Measurements from ENCODE around the gene DSCAM. TPM values are rescaled to one million over a fixed set of nuclear protein-coding genes. Genes with fewer than 3 reads are reported as not detected.

The DSCAM gene
- total RNA-seq, 4 donors from 2014 or later = 0.03 TPM; not detected in 3

DNA sequence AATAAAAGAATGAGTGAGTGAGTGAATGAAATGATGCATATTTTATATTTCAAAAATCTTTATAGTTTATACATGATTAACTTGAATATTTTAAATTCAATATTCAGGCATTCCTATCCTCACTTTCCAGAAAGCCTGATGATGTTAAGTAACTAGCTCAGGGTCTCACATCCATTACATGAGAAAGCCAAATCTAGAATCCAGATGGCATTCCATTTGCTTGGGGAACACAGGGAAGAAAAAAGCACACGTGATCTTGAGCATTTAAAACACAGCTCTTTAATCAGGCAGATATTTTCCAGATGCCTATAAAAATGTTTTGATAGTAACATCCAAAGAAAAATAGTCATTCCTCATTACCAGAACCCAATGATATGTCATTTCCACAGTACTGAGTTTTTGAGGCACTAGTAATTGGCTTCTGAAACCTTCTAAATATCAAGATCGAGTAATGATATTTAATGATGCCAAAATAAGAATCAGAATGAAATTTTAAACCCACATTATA lies 291.9 kb downstream of the DSCAM start:
- TF ChIP-seq POLR2A (IDR thresholded peaks at IDR 0.05) = no peak
- TF ChIP-seq, protein P1, sequence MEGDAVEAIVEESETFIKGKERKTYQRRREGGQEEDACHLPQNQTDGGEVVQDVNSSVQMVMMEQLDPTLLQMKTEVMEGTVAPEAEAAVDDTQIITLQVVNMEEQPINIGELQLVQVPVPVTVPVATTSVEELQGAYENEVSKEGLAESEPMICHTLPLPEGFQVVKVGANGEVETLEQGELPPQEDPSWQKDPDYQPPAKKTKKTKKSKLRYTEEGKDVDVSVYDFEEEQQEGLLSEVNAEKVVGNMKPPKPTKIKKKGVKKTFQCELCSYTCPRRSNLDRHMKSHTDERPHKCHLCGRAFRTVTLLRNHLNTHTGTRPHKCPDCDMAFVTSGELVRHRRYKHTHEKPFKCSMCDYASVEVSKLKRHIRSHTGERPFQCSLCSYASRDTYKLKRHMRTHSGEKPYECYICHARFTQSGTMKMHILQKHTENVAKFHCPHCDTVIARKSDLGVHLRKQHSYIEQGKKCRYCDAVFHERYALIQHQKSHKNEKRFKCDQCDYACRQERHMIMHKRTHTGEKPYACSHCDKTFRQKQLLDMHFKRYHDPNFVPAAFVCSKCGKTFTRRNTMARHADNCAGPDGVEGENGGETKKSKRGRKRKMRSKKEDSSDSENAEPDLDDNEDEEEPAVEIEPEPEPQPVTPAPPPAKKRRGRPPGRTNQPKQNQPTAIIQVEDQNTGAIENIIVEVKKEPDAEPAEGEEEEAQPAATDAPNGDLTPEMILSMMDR (IDR thresholded peaks at IDR 0.05 in 4 of 5, conservative IDR thresholded peaks at IDR 0.05 in 1 of 5) = no peak
- Histone ChIP-seq H3K27ac (no peak overlapping the region), H3K9me3 (no peaks in the 10 kb centered on the region), H3K4me1 (no peaks in the 10 kb centered on the region), H3K27me3 (no peaks in the 10 kb centered on the region), H3K4me3 (no peak overlapping the region), H3K36me3 (no peaks in the 10 kb centered on the region)
- DNase-seq (no peak), ATAC-seq (no peak)
- intact Hi-C loops (cut with DNase I; ENCODE audit: low total_unique reads) (no loop called here), in situ Hi-C loops (cut with MboI; ENCODE audit: low sequenced_read_pairs in 4 of 4) (no loop called here)

GRCh38 chr21:40553781-40554180 lies 293.2 kb downstream of the DSCAM start:
- in situ Hi-C loops (cut with MboI; ENCODE audit: low sequenced_read_pairs in 4 of 4) = no loop called here

DNA sequence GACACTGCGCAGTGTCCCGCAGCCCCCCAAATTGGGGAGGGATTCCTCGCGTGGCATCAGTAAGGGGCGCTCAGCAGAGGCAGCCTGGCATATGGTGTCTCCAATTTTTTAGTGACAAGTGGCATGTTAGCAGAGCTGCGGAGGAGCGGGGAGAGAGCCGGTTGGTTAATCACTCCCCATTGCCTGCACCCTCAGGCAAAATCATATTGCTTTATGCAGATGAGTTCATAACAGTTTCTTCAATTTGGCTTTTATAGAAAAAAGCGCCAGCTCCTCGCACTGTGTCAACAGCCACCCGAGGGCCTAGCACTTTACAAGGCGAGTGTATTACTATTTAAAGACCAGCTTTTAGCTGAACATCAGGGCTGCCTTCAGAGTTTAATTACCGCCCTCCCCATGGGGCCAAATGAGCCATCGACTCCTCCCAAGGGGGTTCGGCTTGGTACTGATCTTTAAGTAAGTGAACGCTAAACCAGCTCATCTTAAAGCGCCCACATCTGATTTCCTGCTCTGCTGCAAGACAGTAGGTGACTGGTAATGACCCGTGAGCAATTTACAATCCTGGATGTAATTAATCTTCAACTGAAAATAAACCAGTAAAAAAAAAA lies 298.9 kb downstream of the DSCAM start:
- H3K36me3 ChIP-seq = no peaks in the 10 kb centered on the region
- TF ChIP-seq, protein P1 (IDR thresholded peaks at IDR 0.05 in 4 of 5, conservative IDR thresholded peaks at IDR 0.05 in 1 of 5) = no peak
- no peak for TF ChIP-seq POLR2A (IDR thresholded peaks at IDR 0.05)
- intact Hi-C loops (cut with DNase I; ENCODE audit: low total_unique reads) = no loop called here
- ATAC-seq (no peak), DNase-seq (no peak)
- in situ Hi-C loops (cut with MboI; ENCODE audit: low sequenced_read_pairs in 4 of 4) = no loop called here
- no peaks in the 10 kb centered on the region for H3K27me3 ChIP-seq
- no peaks in the 10 kb centered on the region for H3K4me1 ChIP-seq
- H3K4me3 ChIP-seq = no peak overlapping the region
- no peaks in the 10 kb centered on the region for H3K9me3 ChIP-seq
- H3K27ac ChIP-seq = no peak overlapping the region

More at GRCh38 chr21:40553781-40554180, 293.2 kb downstream of the DSCAM start:
- DNase-seq (no peak), ATAC-seq (no peak)
- Histone ChIP-seq H3K36me3 (no peaks in the 10 kb centered on the region), H3K4me1 (no peaks in the 10 kb centered on the region), H3K27ac (no peak overlapping the region), H3K9me3 (no peaks in the 10 kb centered on the region), H3K27me3 (no peaks in the 10 kb centered on the region), H3K4me3 (no peak overlapping the region)
- TF ChIP-seq POLR2A (IDR thresholded peaks at IDR 0.05) = no peak
- TF ChIP-seq, protein P1 (IDR thresholded peaks at IDR 0.05 in 4 of 5, conservative IDR thresholded peaks at IDR 0.05 in 1 of 5) = no peak
- intact Hi-C loops (cut with DNase I; ENCODE audit: low total_unique reads) = no loop called here

DNA sequence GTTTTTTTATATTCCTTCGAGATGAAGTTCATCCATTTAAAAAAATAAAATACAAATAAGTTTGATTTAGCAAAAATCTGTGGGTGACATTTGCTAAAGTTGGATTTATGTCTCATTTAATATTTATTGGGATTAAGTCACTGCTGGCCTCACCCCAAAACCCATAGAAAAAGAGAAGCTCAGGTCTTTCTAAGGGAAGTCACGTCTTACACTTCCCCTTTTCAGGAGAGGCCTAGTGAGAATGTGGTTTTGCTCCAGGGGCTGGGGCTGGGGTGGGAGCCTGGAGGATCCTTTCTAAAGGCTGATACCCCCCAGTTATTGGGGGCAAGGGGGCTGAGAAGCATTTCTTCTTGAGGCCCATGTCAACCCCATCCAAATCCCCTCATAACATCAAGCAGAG lies 300.3 kb downstream of the DSCAM start:
- intact Hi-C loops (cut with DNase I; ENCODE audit: low total_unique reads) = no loop called here
- Histone ChIP-seq H3K27ac (no peak overlapping the region), H3K27me3 (no peaks in the 10 kb centered on the region), H3K4me1 (no peaks in the 10 kb centered on the region), H3K9me3 (no peaks in the 10 kb centered on the region), H3K4me3 (no peak overlapping the region), H3K36me3 (no peaks in the 10 kb centered on the region)
- no peak for TF ChIP-seq POLR2A (IDR thresholded peaks at IDR 0.05)
- TF ChIP-seq, protein P1 (IDR thresholded peaks at IDR 0.05 in 4 of 5, conservative IDR thresholded peaks at IDR 0.05 in 1 of 5) = no peak
- no peak for DNase-seq
- in situ Hi-C loops (cut with MboI; ENCODE audit: low sequenced_read_pairs in 4 of 4) = no loop called here
- ATAC-seq = no peak

DNA sequence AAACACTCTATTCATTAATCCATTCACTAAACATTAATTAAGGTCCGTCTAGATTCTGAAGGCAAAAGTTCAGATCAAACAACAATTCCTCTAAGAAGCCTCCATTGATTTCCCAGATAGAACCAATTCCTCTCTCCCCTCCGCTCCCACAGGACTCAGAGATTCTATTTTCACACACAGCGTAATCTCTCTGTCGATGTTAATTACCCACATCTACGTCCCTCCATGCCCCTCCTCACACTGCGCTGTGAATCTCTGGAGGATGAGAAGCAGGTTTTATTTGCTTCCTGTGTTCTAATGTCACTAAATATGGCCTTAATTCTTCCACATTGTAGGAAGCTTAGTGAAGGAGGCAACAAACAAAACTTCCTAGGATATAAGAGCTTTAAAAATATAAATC lies 306.7 kb downstream of the DSCAM start:
- DNase-seq = no peak
- no peak for ATAC-seq
- Histone ChIP-seq H3K27ac (no peak overlapping the region), H3K4me3 (no peak overlapping the region), H3K9me3 (no peaks in the 10 kb centered on the region), H3K36me3 (no peaks in the 10 kb centered on the region), H3K27me3 (no peaks in the 10 kb centered on the region), H3K4me1 (no peaks in the 10 kb centered on the region)
- in situ Hi-C loops (cut with MboI; ENCODE audit: low sequenced_read_pairs in 4 of 4) (no loop called here), intact Hi-C loops (cut with DNase I; ENCODE audit: low total_unique reads) (no loop called here)
- TF ChIP-seq, protein P1 (IDR thresholded peaks at IDR 0.05 in 4 of 5, conservative IDR thresholded peaks at IDR 0.05 in 1 of 5) = no peak
- TF ChIP-seq POLR2A (IDR thresholded peaks at IDR 0.05) = no peak
